ENCODE measurements around the gene NCAM1.

Gene NCAM1

DNA sequence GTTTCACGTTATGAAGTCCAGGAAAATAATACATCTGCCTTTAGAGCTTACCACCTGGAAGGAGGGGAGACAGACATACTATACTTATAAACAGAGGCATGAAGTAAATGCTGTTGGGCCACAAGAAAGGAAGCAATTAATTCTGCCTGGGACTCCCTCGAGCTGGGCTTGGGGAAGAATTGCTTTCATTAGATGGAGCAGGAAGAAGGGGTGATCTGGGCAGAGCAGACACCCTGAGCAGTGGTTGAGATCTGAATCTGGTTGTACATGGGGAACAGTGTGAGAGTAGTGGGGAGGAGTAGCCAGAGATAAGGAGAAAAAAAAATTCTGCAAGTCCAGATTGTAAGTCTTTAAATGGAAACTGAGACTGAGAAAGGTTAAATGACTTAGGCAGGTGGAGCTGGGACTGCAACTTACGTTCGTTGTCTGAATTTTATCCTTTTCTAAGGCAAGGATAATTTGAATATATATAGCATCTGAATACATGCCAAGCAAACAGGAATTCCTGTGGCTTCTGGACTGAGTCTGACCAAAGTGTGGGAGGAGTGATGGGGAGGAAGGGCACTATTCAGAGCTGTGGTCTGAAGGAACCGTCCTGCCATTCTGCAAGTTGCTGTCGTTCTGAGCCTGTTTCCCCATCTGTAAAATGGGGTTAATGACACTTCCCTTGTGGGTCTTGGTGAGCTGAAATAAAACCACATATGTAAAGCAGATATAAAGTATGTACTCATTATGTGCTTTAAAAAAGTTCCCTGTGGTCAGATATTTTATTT, 7.9 kb downstream of the NCAM1 start:
- no peaks in the 10 kb centered on the region for H3K36me3 ChIP-seq (ENCODE audit: control insufficient read depth, insufficient read depth, low read length)
- WGBS, 2 experiments (ENCODE audit: insufficient coverage in 2 of 2): 61 to 77% methylated on average over 2 of the region's 6 CpGs
- H3K4me1 ChIP-seq (ENCODE audit: control insufficient read depth, insufficient read depth, low read length, poor library complexity, severe bottlenecking): no peaks in the 10 kb centered on the region
- no peaks in the 10 kb centered on the region for H3K9me3 ChIP-seq (ENCODE audit: control insufficient read depth, low read length)
- no peak overlapping the region for H3K4me3 ChIP-seq (ENCODE audit: extremely low read depth, insufficient read depth, low read length, poor library complexity, severe bottlenecking)
- H3K27ac ChIP-seq (ENCODE audit: low read depth, low read length, severe bottlenecking): no peak overlapping the region

DNA sequence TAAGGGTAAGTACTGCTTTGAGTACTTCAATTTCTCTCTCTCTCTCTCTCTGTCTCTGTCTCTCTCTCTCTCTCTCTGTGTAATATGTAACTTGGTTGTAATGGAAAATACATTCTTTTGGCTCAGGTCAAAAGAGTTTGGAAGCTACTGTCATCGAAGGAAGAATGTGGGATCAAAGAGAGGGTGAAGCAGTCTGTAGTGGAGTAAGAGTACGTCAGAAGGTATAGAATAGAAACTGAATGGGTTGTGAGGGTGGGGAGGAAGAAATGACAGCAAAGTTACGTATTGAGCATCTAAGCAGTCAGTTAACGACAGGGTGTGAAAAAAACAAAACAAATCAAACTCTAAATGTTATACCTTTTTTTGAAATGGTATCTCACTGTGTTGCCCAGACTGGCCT, 10.0 kb downstream of the NCAM1 start:
- H3K9me3 ChIP-seq (ENCODE audit: control insufficient read depth, low read length): no peaks in the 10 kb centered on the region
- H3K36me3 ChIP-seq (ENCODE audit: control insufficient read depth, insufficient read depth, low read length): no peaks in the 10 kb centered on the region
- no peak overlapping the region for H3K4me3 ChIP-seq (ENCODE audit: extremely low read depth, insufficient read depth, low read length, poor library complexity, severe bottlenecking)
- 87 to 93% methylated on average over 3 to 4 of the region's 4 CpGs for WGBS, 2 experiments (ENCODE audit: insufficient coverage in 2 of 2)
- H3K27ac ChIP-seq (ENCODE audit: low read depth, low read length, severe bottlenecking): no peak overlapping the region
- no peaks in the 10 kb centered on the region for H3K4me1 ChIP-seq (ENCODE audit: control insufficient read depth, insufficient read depth, low read length, poor library complexity, severe bottlenecking)

DNA sequence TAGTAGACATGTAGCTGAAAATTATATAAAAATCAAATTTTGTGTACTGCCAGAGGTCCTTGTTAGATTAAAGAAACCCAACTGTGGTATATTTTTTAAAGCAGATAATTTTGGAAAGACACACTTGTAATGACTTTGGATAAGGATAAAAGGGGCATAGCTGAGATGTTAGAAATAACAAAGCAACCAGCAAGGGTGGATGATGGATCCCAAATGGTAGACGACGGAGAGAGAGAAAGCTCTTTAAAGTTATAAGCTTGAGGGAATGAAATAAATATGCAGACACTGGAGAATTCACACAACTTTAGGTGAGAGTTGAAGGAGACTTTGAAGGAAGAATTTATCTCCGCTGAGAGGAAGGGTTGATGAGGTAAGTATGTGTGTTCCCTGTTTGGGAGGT, 10.6 kb downstream of the NCAM1 start:
- Histone ChIP-seq H3K27ac (ENCODE audit: low read depth, low read length, severe bottlenecking) (no peak overlapping the region), H3K4me3 (ENCODE audit: extremely low read depth, insufficient read depth, low read length, poor library complexity, severe bottlenecking) (no peak overlapping the region), H3K9me3 (ENCODE audit: control insufficient read depth, low read length) (no peaks in the 10 kb centered on the region), H3K4me1 (ENCODE audit: control insufficient read depth, insufficient read depth, low read length, poor library complexity, severe bottlenecking) (no peaks in the 10 kb centered on the region), H3K36me3 (ENCODE audit: control insufficient read depth, insufficient read depth, low read length) (no peaks in the 10 kb centered on the region)
- WGBS, 2 experiments (ENCODE audit: insufficient coverage in 2 of 2): 91 to 97% methylated on average over 3 of the region's 3 CpGs

DNA sequence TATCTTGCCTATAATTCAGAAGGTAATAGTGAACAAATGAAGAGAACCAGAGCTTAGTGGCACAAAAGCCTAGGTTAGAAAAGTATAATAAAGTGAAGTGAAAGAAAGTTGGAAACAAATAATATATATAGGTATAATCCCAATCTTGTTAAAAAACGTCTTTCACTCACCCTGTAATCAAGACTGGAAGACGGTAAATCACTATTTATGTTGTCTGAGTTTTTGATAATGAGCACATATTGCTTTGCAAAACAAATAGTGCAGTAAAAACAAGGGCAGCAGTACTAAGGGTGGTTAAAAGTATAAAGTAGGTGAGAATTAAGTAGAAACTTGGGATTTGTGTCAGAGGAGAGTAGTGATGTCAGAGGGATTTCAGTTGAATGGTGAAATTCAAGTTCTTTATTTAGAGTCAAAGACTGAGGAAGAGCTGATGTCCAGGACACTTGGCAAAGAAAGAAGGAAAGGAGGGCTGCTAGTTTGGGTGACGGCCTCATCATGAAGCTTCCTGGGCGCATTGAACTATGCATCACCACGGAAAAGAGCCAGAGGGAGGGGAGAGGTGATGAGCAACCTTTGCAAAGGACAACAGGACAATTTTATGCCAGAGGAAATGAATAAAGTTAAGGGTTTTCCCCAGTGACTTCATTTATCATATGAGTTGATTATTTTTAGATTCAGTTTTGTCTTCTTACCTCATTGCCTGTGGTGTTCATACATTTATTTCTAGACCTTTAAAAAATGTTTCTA, 11.4 kb downstream of the NCAM1 start:
- Histone ChIP-seq H3K36me3 (ENCODE audit: control insufficient read depth, insufficient read depth, low read length) (no peaks in the 10 kb centered on the region), H3K4me3 (ENCODE audit: extremely low read depth, insufficient read depth, low read length, poor library complexity, severe bottlenecking) (no peak overlapping the region), H3K27ac (ENCODE audit: low read depth, low read length, severe bottlenecking) (no peak overlapping the region), H3K4me1 (ENCODE audit: control insufficient read depth, insufficient read depth, low read length, poor library complexity, severe bottlenecking) (no peaks in the 10 kb centered on the region), H3K9me3 (ENCODE audit: control insufficient read depth, low read length) (no peaks in the 10 kb centered on the region)
- 87 to 94% methylated on average over 3 of the region's 5 CpGs for WGBS, 2 experiments (ENCODE audit: insufficient coverage in 2 of 2)

DNA sequence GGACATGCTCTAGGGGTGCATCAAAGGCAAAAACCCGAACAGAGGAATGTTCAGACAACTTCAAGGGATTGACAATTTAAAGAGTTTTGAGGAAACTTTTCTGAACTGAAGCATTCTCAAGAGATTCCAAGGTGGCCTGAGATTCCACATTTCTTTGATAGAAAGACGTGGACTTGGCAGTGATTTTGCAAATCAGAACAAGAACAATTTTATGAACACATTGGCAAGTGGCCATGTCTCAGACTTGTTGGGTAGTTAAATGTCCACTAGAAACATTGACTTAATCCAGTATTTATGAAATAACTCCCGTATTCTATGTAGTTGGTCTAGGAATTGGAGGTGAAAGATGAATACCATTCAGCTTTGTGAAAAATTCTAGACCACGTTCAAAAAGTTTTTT, 13.8 kb downstream of the NCAM1 start:
- Histone ChIP-seq H3K4me1 (ENCODE audit: control insufficient read depth, insufficient read depth, low read length, poor library complexity, severe bottlenecking) (no peaks in the 10 kb centered on the region), H3K36me3 (ENCODE audit: control insufficient read depth, insufficient read depth, low read length) (no peaks in the 10 kb centered on the region), H3K9me3 (ENCODE audit: control insufficient read depth, low read length) (no peaks in the 10 kb centered on the region), H3K27ac (ENCODE audit: low read depth, low read length, severe bottlenecking) (no peak overlapping the region), H3K4me3 (ENCODE audit: extremely low read depth, insufficient read depth, low read length, poor library complexity, severe bottlenecking) (no peak overlapping the region)
- 80 to 92% methylated on average over 1 to 2 of the region's 4 CpGs for WGBS, 2 experiments (ENCODE audit: insufficient coverage in 2 of 2)

DNA sequence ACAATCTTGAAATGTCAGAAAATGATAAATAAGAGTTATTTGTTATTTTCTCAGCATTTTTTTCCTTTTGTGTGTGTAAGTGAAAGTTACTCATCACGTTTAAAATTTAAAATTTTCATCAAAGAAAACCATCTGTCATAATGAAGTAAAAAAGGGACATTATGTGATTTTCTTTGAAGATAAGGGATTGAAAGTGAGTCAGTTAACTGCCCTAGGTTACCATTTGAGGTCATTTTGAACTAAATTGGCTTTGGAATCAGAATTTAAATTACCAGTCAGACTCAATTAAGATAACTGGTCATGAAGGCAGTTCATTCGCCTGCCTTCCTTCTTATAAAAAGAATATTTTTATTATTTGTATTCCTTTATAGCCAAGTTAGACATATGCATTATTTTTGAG, 14.3 kb downstream of the NCAM1 start:
- H3K27ac ChIP-seq (ENCODE audit: low read depth, low read length, severe bottlenecking): no peak overlapping the region
- no peaks in the 10 kb centered on the region for H3K9me3 ChIP-seq (ENCODE audit: control insufficient read depth, low read length)
- no peaks in the 10 kb centered on the region for H3K4me1 ChIP-seq (ENCODE audit: control insufficient read depth, insufficient read depth, low read length, poor library complexity, severe bottlenecking)
- WGBS, 2 experiments (ENCODE audit: insufficient coverage in 2 of 2): no CpG with 5 or more reads among the region's 2 CpGs
- no peak overlapping the region for H3K4me3 ChIP-seq (ENCODE audit: extremely low read depth, insufficient read depth, low read length, poor library complexity, severe bottlenecking)
- no peaks in the 10 kb centered on the region for H3K36me3 ChIP-seq (ENCODE audit: control insufficient read depth, insufficient read depth, low read length)

DNA sequence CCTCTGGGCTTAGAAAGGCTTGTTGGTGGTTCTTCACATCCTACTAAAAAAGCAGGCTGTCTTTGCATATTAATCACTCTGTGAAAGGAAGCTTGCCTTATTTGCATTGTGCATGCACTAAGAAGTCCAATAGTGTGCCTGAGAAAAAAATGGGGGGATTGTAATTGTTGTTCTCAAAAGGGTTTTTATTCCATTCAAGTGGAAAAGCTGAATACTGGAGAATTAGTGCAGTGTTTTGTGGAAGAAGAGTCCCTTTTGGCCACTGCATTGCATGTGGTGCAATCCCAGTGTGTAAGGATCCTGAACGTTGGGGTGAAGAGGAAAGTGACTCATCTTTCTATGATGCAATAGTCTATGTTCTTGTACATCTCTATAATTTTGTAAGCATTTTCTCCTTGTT, 16.5 kb downstream of the NCAM1 start:
- H3K9me3 ChIP-seq (ENCODE audit: control insufficient read depth, low read length): no peaks in the 10 kb centered on the region
- no peak overlapping the region for H3K4me3 ChIP-seq (ENCODE audit: extremely low read depth, insufficient read depth, low read length, poor library complexity, severe bottlenecking)
- no peak overlapping the region for H3K27ac ChIP-seq (ENCODE audit: low read depth, low read length, severe bottlenecking)
- WGBS, 2 experiments (ENCODE audit: insufficient coverage in 2 of 2): no CpG with 5 or more reads among the region's 1 CpG
- no peaks in the 10 kb centered on the region for H3K4me1 ChIP-seq (ENCODE audit: control insufficient read depth, insufficient read depth, low read length, poor library complexity, severe bottlenecking)
- H3K36me3 ChIP-seq (ENCODE audit: control insufficient read depth, insufficient read depth, low read length): no peaks in the 10 kb centered on the region

DNA sequence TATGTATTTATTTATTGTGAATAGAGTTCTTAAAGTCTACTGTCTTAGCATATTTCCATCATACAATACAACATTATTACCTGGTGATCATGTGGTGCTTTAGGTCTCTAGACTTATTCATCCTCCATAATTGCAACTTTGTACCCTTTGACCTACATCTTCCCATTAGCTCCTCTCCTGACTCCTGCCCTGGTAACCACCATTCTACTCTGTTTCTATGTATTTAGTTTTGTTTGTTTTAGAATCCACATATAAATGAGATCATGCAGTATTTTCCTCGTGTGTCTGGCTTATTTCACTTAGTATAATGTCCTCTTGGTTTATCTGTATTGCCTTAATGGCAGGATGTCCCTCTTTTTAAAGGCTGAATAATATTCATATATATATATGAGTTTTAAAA, 22.7 kb downstream of the NCAM1 start:
- no CpG with 5 or more reads among the region's 1 CpG for WGBS, 2 experiments (ENCODE audit: insufficient coverage in 2 of 2)
- H3K4me3 ChIP-seq (ENCODE audit: extremely low read depth, insufficient read depth, low read length, poor library complexity, severe bottlenecking): no peak overlapping the region
- no peak overlapping the region for H3K27ac ChIP-seq (ENCODE audit: low read depth, low read length, severe bottlenecking)
- H3K36me3 ChIP-seq (ENCODE audit: control insufficient read depth, insufficient read depth, low read length): no peaks in the 10 kb centered on the region
- H3K4me1 ChIP-seq (ENCODE audit: control insufficient read depth, insufficient read depth, low read length, poor library complexity, severe bottlenecking): no peaks in the 10 kb centered on the region
- no peaks in the 10 kb centered on the region for H3K9me3 ChIP-seq (ENCODE audit: control insufficient read depth, low read length)

DNA sequence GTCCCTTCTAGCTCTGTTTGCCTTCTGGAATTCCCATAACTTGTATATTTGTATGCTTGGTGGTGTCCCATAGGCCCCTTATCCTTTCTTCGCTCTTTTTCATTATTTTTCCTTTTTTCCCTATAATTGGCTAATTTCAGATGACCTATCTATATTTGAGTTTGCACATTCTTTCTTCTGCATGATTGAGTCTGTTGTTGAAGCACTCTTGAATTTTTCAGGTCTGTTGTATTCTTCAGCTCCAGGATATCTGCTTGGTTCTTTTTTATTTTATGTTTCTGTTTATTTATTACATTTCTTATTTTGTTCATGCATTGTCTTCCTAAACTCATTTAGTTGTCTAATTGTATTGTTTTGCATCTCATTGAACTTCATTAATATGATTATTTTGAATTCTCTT, 28.0 kb downstream of the NCAM1 start:
- H3K36me3 ChIP-seq (ENCODE audit: control insufficient read depth, insufficient read depth, low read length): no peaks in the 10 kb centered on the region
- no peak overlapping the region for H3K27ac ChIP-seq (ENCODE audit: low read depth, low read length, severe bottlenecking)
- H3K4me1 ChIP-seq (ENCODE audit: control insufficient read depth, insufficient read depth, low read length, poor library complexity, severe bottlenecking): no peaks in the 10 kb centered on the region
- no CpG with 5 or more reads among the region's 1 CpG for WGBS, 2 experiments (ENCODE audit: insufficient coverage in 2 of 2)
- no peak overlapping the region for H3K4me3 ChIP-seq (ENCODE audit: extremely low read depth, insufficient read depth, low read length, poor library complexity, severe bottlenecking)
- no peaks in the 10 kb centered on the region for H3K9me3 ChIP-seq (ENCODE audit: control insufficient read depth, low read length)

DNA sequence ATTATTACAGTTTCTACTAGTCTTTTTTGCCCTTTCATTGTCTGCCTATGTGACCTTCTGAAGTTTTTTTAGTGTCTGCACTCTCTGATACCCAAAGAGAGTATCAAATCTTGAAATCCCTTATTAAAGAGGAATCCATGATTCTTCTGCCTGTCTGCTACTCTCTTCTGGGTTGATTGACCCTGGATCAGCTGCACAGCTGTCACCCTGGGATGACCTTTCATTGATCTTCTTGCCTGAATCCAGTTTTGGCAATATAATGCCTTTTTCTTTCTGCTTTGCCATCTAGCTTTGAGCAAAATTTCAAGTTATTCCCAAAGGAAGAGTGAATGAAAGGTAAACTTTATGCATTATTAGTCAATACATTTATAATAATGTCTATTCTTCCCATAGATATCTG, 32.6 kb downstream of the NCAM1 start:
- Histone ChIP-seq H3K27ac (ENCODE audit: low read depth, low read length, severe bottlenecking) (no peak overlapping the region), H3K4me3 (ENCODE audit: extremely low read depth, insufficient read depth, low read length, poor library complexity, severe bottlenecking) (no peak overlapping the region), H3K36me3 (ENCODE audit: control insufficient read depth, insufficient read depth, low read length) (no peaks in the 10 kb centered on the region), H3K9me3 (ENCODE audit: control insufficient read depth, low read length) (no peaks in the 10 kb centered on the region), H3K4me1 (ENCODE audit: control insufficient read depth, insufficient read depth, low read length, poor library complexity, severe bottlenecking) (no peaks in the 10 kb centered on the region)

DNA sequence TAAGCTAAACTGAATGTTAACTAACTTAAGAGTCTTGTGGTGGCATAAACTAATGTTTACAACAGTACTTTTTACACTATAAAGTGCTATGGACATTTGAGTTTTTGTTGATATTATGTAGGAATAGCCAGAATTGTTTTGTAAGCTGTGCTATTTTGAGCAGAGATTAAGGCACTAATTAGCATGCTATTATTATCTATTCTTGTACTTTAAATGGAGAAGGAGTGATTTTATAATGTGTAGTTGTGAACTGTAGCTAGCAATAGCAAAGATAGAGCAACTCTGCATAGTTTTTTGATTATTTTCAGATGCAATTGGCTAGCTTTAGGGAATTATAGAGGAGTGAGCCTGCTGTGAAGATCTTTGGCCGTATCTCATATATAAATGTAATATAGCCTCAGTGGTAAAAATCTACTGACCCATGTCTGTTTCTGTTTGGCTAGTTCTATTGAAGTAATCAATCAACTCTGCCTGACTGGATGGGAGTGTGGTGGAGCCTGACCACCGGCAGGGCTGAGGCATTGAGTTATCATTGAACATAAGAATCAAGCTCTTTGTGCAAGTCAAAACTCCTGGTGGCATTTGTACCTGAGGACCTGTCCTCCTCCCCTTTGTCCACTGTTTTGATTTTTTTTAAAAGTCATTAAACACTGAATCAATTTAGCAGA, 34.3 kb downstream of the NCAM1 start:
- Histone ChIP-seq H3K4me3 (ENCODE audit: extremely low read depth, insufficient read depth, low read length, poor library complexity, severe bottlenecking) (no peak overlapping the region), H3K9me3 (ENCODE audit: control insufficient read depth, low read length) (no peaks in the 10 kb centered on the region), H3K36me3 (ENCODE audit: control insufficient read depth, insufficient read depth, low read length) (no peaks in the 10 kb centered on the region), H3K4me1 (ENCODE audit: control insufficient read depth, insufficient read depth, low read length, poor library complexity, severe bottlenecking) (no peaks in the 10 kb centered on the region), H3K27ac (ENCODE audit: low read depth, low read length, severe bottlenecking) (no peak overlapping the region)
- 67 to 100% methylated on average over 1 of the region's 2 CpGs for WGBS, 2 experiments (ENCODE audit: insufficient coverage in 2 of 2)
